AG08396 (cell line): ENCODE results near the gene CD36.
A peak's percentile ranks its signal among the peaks of the same experiment; 100 is the strongest.

ENCODE experiments used
- DNase-seq: peaks from one replicate; pipeline ENCODE4 v3.0.0; 2012; ENCODE audit warnings: low spot score, mixed read lengths

The CD36 gene

DNA sequence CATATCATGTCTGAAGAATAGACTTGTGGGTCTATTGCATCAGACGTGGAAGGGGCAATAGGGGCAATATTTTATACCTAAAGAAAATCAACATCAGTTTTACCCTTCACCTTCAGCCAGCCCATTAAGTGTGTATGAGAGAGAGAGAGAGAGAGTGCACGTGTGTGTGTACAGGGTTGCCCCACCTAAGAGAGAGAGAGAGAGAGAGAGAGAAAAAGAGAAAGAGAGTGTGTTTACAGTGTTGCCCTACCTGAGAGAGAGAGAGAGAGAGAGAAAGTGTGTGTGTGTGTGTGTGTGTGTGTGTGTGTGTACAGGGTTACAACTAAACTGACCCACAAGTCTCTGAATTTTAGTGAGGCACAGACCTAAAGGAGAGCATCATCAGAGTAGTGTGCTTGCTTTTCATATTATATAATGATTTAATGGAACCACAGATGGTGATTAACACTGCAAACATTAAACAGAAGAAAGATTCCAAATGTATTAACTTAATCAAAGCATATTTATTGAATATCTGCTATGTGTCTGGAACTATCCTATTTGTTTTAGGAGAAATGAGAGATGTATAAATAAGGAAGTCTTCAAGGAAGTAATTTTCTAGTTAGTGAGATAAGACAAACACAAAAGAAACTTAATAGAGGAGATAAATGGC lies 66.8 kb downstream of the CD36 start:
- DNase-seq, result no peak

DNA sequence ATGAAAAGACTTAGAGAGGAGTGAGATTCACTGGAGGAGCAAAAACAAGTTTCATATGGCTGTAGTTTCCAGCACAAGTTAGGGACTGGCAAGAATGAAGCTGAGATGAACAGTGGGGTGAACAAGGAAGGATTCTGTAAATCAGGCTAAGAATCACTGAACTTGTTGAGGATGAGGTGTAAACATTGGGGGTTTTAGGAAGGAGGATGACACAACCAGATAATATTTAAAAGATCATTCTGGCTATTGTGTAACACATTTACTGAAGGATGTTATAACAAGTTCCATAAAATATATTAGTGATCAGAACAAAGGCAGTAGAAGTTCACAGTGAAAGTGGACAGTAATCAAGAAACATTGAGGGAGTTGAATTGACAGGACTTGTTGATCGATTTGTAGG lies 68.9 kb downstream of the CD36 start:
- DNase-seq, result no peak

DNA sequence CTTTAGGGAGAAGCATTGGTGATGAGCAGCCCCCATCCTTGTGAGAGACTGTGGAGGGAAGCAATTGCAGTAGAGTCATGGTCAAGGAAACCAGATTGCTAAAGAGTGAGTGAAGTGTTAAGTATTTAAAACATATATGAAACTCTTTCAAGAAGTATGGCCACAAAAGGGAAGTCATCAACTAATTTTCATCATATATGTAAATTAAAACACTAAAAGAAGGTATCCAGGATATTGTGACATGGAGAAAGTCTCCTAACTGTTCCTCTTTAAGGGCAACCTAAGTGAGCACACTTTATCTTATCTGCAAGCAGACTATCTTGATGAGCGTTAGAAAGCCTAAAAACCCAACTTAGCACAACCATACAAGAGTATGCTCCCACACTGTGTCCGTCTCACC lies 69.7 kb downstream of the CD36 start:
- no peak for DNase-seq

DNA sequence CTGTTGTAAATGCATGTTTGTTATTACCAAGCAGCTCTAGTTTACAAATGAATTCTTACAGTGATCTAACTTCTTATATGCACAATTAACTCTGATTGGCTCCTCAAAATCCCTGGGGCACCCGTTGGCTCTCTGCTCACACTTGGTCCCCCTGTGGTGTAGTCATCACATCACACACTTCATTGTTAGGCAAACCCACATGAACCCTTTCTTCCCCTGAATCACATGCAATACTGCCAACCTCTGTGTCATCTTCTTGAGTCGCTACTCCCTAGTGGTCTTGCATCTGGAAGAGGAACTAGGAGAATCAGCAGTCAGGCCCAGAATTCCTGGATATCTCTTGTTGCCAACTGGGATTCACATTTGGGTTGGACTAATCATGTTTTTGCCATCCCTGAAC lies 73.1 kb downstream of the CD36 start:
- DNase-seq, result no peak

DNA sequence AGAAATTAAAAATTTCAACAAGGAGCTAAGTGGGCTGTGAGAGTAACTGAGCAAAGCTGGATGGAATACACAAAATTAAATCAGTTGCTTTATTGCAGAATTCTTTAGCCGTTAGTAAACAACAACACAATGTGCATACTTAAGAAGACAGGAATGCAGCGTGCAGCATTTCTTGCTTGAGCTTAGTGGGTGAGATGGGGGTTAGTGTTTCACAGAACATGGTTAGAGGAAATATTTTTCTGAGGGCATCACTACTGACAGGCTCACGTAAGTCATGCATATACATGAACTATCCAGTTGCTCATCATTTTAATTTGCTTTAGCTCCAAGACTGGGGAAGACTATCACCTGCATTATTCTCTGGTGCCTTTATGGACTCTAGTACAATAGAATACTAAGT lies 80.8 kb downstream of the CD36 start:
- DNase-seq, result no peak

DNA sequence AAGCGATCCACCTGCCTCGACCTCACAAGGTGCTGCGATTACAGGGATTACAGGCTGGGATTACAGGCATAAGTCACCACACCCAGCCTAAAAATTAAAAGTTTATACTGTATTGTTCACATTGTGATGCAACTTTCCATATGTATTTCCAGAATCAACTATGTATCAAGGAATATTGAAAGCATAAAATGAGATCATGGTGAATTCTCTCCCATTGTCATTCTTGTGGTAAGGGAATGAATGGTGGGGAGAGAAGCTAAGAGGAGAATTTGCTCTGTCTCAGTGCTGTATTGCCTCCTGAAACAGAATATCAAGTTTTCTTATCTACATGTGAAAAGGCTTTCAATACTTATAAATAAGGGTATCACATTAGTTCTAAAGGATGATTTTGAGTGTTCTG lies 81.7 kb downstream of the CD36 start:
- DNase-seq, result no peak

DNA sequence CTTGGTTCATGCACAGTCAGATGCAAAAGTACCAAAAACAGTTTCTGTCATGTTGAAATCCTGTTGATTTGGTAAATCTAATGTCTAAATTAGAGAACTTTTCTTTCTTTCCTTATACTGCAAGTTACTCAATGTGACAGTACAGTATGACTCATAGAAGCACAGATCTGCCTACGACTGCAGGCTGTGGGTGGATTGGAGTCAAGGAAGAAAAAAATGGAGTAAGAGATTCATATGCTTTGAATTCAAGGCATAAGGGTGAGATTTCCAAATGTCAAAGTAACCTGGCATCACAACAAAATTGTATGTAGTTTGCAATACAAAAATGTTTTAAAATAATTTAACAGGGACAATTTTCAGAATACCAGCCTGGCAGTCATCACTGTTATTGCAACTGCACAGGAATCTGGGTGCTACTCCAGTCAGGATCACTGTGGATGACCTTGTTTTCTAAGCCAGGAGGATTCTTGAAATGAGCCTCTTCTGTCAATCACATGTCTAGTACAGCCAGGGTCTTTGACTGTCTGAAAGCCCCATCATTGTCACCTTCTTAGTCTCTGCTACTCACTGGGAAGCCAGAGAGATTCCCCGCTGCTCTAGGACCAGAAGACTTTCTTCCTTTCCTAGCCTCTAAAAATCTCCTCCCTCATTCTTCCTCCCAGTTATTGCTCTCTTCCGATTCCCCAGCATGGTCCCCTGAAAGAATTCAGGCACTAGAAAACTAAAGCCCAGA lies 83.6 kb downstream of the CD36 start:
- peak; percentile 49 for DNase-seq

DNA sequence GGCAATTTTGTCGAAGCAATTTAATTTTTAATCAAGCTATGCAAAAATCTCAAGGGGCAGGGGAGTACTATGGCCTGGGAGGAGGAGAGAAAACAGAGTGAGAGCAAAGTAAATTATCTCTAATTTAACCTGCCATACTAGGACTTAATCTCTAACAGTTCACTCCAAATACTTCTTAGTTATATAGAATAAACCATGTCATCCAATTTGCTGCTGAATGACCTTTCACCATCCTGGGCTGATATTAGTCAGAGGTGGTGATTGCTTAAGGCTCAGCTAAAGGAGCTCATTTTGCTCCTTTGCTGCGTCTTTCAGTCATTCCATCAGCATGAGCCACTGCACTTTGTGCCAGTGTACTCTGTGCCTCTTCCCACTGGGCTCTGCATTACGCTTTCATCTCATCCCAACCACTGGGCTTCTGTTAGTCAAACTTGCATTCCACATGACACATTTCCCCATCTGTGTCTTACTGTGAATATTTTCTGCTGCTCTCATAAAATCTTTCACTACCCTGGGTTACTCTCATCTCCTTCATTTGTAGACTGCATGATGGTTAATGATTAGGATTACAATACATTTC lies 84.3 kb downstream of the CD36 start:
- peak; percentile 84 for DNase-seq

DNA sequence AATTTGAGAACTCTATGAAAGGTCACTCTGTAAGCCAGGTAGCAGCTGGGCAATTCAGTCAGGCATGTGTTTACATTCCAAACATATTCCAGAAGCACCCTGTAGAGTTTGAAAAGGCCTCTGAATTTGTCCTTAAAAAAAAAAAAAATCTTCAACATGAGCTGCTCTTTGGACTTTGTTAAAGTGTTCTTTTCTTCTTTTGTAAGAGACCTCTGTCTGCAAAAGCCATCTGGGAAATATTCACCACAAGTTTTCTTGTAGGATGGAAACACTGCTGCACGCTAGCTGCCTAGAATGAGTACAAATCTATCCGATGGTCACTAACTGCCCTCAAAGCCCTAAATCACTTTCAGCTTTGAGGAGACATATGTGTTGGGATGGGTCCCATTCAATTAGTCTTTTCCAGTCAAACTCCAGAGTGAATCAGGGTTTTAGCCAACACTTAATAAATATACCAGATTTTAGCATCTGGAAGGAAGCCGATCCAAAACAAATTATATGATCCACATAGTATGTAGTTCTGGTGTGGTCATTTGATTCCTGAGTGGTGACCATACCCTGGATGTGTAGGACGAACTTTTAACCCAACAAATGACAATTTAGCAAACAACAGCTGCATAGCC lies 85.9 kb downstream of the CD36 start:
- DNase-seq, result peak; percentile 16

DNA sequence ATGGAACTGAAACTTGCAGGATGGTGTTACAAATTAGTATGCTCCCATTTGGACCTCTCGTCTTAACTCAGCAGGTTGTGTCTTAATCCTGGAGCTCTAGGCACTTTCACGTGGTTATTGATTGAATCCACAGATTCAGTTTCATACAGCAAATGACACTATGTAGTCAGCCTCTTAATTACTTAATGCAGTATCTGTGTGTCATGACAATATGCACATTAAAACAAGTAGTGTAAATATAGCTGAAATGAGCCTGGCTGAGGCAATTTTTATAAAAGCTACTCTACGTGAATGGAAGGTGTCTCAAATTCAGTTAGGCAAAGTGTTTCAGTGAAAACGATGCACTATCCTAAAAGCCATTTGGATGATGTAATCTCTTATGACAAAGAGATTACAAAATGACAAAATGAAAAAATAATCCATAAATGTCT lies 86.8 kb downstream of the CD36 start:
- no peak for DNase-seq
